ENCODE results near the gene WDR33. TPM values are rescaled to one million over a fixed set of nuclear protein-coding genes. Genes with fewer than 3 reads are reported as not detected.

The WDR33 gene
- total RNA-seq, 1 donor = 25.7 TPM

- Histone ChIP-seq H3K4me2 (ENCODE audit: insufficient read depth, low read length) (no peak overlapping the region), H3K27ac (ENCODE audit: low read depth, low read length) (no peak overlapping the region), H3K4me3 (ENCODE audit: insufficient read depth, low read length) (no peak overlapping the region), H2AFZ (ENCODE audit: low read length) (no peak overlapping the region), H3K9me3 (ENCODE audit: low read depth, low read length) (no peaks in the 10 kb centered on the region), H3K79me2 (ENCODE audit: insufficient read depth, low read length) (no peaks in the 10 kb centered on the region), H3K36me3 (ENCODE audit: insufficient read depth, low read length) (peaks cover 34% of the 10 kb centered on the region), H4K20me1 (ENCODE audit: insufficient read depth, low read length) (peaks cover 4% of the 10 kb centered on the region), H3K4me1 (ENCODE audit: insufficient read depth, low read length) (no peaks in the 10 kb centered on the region), H3K27me3 (ENCODE audit: insufficient read depth, low read length) (no peaks in the 10 kb centered on the region)
- no peak for DNase-seq (ENCODE audit: insufficient read length, low spot score, missing footprints)
- TF ChIP-seq, protein P1, sequence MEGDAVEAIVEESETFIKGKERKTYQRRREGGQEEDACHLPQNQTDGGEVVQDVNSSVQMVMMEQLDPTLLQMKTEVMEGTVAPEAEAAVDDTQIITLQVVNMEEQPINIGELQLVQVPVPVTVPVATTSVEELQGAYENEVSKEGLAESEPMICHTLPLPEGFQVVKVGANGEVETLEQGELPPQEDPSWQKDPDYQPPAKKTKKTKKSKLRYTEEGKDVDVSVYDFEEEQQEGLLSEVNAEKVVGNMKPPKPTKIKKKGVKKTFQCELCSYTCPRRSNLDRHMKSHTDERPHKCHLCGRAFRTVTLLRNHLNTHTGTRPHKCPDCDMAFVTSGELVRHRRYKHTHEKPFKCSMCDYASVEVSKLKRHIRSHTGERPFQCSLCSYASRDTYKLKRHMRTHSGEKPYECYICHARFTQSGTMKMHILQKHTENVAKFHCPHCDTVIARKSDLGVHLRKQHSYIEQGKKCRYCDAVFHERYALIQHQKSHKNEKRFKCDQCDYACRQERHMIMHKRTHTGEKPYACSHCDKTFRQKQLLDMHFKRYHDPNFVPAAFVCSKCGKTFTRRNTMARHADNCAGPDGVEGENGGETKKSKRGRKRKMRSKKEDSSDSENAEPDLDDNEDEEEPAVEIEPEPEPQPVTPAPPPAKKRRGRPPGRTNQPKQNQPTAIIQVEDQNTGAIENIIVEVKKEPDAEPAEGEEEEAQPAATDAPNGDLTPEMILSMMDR (IDR thresholded peaks at IDR 0.05; ENCODE audit: extremely low read depth, low read depth, low read length) = no peak
Observed at GRCh38 chr2:127843677-127844076, 32.7 kb upstream of the WDR33 start.

DNA sequence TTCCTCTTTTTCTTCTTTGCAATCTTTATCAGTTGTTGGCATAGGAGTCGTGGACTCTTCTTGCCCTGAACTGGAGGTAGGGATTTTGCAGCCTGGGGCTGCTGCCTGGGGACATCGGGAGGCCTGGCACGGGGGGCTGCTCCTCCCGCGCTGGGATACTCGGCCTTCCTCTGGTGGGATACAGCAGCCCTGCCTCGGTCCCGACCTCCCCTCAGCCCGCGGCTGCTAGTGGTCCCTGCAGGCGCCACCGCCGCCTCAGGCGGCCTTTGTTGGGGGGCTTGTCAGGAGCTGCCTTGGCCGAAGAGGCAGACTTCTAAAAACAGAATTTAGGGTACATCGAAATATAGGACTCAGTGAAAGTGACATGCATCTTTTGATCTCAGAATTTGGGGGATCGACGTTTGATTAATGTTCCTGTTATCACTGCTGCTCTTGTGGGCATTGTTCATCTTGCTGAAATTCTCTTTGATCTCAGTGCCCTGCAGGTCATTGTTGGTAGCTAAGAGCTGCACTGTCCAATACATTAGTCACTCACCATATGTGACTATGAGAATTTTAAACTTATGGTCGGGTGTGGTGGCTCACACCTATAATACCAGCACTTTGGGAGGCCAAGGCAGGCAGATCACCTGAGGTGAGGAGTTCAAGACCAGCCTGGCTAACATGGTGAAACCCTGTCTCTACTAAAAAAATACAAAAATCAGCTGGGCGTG, 30.7 kb upstream of the WDR33 start:
- no peaks in the 10 kb centered on the region for H3K79me2 ChIP-seq (ENCODE audit: insufficient read depth, low read length)
- H3K4me2 ChIP-seq (ENCODE audit: insufficient read depth, low read length) = no peak overlapping the region
- TF ChIP-seq, protein P1 (IDR thresholded peaks at IDR 0.05; ENCODE audit: extremely low read depth, low read depth, low read length) = no peak
- no peaks in the 10 kb centered on the region for H3K4me1 ChIP-seq (ENCODE audit: insufficient read depth, low read length)
- H3K9me3 ChIP-seq (ENCODE audit: low read depth, low read length) = no peaks in the 10 kb centered on the region
- H3K36me3 ChIP-seq (ENCODE audit: insufficient read depth, low read length) = peaks cover 16% of the 10 kb centered on the region
- H2AFZ ChIP-seq (ENCODE audit: low read length) = no peak overlapping the region
- no peak overlapping the region for H3K4me3 ChIP-seq (ENCODE audit: insufficient read depth, low read length)
- DNase-seq (ENCODE audit: insufficient read length, low spot score, missing footprints) = no peak
- H3K27me3 ChIP-seq (ENCODE audit: insufficient read depth, low read length) = no peaks in the 10 kb centered on the region
- no peak overlapping the region for H3K27ac ChIP-seq (ENCODE audit: low read depth, low read length)
- H4K20me1 ChIP-seq (ENCODE audit: insufficient read depth, low read length) = peaks cover 4% of the 10 kb centered on the region

DNA sequence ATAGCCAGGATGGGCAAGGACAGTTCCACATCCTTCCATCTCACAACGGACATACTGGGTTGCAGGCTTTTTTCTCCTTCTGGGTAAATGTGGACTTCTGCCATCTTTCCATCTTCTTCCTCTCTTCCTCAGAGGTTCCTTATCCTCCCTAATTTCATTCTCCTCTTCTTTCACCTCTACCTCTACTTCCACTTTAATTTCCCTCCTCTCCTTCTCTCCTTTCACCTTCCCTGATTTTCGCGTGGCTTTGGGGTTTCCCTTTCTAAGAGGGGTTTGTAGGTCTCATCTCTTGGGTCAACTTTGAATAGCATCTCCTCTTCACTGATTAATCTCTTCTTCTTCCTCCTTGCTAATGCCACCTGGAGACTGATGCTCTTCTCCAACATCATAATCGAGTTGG, 29.9 kb upstream of the WDR33 start:
- Histone ChIP-seq H3K9me3 (ENCODE audit: low read depth, low read length) (no peaks in the 10 kb centered on the region), H4K20me1 (ENCODE audit: insufficient read depth, low read length) (peaks cover 4% of the 10 kb centered on the region), H3K27me3 (ENCODE audit: insufficient read depth, low read length) (no peaks in the 10 kb centered on the region), H3K4me2 (ENCODE audit: insufficient read depth, low read length) (no peak overlapping the region), H3K79me2 (ENCODE audit: insufficient read depth, low read length) (no peaks in the 10 kb centered on the region), H2AFZ (ENCODE audit: low read length) (no peak overlapping the region), H3K36me3 (ENCODE audit: insufficient read depth, low read length) (peaks cover 9% of the 10 kb centered on the region), H3K4me1 (ENCODE audit: insufficient read depth, low read length) (no peaks in the 10 kb centered on the region), H3K27ac (ENCODE audit: low read depth, low read length) (no peak overlapping the region), H3K4me3 (ENCODE audit: insufficient read depth, low read length) (no peak overlapping the region)
- DNase-seq (ENCODE audit: insufficient read length, low spot score, missing footprints) = no peak
- TF ChIP-seq, protein P1 (IDR thresholded peaks at IDR 0.05; ENCODE audit: extremely low read depth, low read depth, low read length) = no peak

DNA sequence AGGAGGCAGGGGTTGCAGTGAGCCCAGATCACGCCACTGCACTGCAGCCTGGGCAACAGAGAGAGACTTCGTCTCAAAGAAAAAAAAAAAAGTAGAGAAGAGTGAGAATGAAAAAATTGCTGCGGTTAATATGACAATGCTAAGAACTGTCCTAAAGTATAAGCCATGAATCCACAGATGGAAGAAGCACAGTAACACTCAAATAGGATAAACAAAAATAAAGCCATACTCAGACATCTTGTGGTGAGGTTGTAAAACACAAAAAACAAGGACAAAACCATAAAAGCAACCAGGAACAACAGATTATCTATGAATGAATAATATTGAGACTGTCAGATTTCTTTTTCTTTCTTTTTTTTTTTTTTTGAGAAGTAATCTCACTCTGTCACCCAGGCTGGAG, 24.0 kb upstream of the WDR33 start:
- no peak overlapping the region for H2AFZ ChIP-seq (ENCODE audit: low read length)
- no peaks in the 10 kb centered on the region for H3K79me2 ChIP-seq (ENCODE audit: insufficient read depth, low read length)
- no peak for DNase-seq (ENCODE audit: insufficient read length, low spot score, missing footprints)
- H3K4me2 ChIP-seq (ENCODE audit: insufficient read depth, low read length) = no peak overlapping the region
- TF ChIP-seq, protein P1 (IDR thresholded peaks at IDR 0.05; ENCODE audit: extremely low read depth, low read depth, low read length) = no peak
- no peaks in the 10 kb centered on the region for H4K20me1 ChIP-seq (ENCODE audit: insufficient read depth, low read length)
- no peaks in the 10 kb centered on the region for H3K9me3 ChIP-seq (ENCODE audit: low read depth, low read length)
- H3K27me3 ChIP-seq (ENCODE audit: insufficient read depth, low read length) = no peaks in the 10 kb centered on the region
- no peaks in the 10 kb centered on the region for H3K4me1 ChIP-seq (ENCODE audit: insufficient read depth, low read length)
- H3K27ac ChIP-seq (ENCODE audit: low read depth, low read length) = no peak overlapping the region
- no peaks in the 10 kb centered on the region for H3K36me3 ChIP-seq (ENCODE audit: insufficient read depth, low read length)
- no peak overlapping the region for H3K4me3 ChIP-seq (ENCODE audit: insufficient read depth, low read length)

Data from osteoblast (primary cell).